Fibroblast of the conjunctiva (primary cell): ENCODE data around the gene SORCS2.

ENCODE experiments used
- DNase-seq: peaks from one replicate; pipeline ENCODE4 v3.0.0-alpha.2; 2010; ENCODE audit warnings: low read depth

The SORCS2 gene

DNA sequence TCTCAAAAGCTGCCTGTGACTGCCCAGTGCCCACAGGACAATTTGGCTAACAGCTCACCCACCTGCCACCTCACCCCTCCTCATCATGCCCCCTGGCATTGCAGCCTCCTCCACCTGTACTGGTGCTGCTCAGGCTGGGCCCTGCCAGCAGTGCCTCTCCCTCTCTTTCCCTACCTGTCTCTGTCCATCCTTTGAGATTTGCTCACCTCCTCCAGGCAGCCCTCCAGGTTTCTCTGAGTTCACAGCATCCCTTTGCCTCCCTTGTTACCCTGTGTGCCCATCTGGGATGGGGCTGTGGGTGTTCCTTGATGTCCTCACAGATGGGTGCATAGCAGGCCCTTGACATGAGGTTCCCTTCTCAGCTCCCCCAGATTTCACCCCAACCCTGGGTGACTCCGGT lies 522.4 kb downstream of the SORCS2 start:
- DNase-seq = no peak

DNA sequence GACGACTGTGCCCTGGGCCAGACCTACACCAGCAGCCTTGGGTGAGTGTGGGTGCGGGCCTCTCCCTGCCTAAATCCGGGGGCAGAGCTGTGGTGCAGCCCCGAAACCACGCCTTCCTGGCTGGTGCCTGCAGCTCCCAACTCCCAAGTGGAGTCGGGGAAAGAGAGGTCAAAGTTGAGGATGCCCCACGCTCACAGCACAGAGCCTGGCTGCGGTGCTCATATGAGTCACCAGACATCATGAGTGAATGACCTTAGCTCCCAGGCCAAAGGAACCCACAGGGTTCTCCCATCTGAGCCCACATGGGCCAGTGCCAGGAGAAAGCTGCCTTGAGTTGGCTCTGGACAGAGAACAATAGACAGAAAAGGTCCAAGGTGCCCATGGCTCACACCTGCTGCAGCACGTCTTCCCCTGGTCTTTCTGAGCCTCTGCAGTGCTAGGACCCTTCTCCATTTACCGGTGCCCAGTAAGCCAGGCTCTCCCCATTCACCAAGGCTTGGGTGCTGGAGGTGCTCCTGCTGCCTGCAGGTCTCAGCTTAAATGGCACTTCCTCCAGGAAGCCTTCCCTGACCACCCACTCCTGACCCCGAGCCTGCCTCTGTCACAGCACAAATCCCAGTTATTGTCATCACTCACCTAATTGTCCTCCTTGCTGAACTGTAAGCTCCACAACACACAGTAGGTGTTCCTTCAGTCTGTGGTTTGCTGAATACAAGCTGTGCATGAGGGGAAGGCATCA lies 523.1 kb downstream of the SORCS2 start:
- no peak for DNase-seq

DNA sequence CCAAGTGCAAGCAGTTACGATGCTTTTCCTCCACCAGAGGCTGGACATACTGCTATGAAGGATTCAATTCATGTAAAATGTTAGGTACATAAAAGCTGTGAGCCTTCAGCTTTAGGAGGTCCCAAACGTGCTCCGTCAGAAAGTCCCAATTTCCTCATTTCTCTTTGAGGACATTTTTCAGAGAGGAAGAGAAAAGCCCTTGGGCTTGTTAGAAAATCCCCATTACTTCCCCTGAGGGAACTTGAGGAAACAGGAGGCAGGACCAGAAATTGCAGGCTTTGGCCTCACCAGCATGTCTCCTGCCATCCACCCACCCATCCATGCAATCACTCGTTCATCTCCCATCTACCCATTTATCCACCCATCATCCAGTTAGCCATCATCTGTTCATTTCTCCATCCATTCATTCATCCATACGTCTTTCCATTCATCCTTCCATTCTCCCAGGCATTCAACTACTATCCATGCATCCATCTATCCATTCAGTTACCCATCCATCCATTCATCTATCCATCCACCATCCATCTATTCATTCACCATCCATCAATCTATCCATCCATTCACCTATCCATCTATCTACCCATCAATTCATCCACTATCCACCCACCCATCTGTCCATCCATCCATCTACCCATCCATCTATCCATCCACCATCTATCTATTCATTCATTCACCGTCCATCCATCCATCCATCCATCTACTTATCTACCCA lies 523.8 kb downstream of the SORCS2 start:
- DNase-seq = no peak

DNA sequence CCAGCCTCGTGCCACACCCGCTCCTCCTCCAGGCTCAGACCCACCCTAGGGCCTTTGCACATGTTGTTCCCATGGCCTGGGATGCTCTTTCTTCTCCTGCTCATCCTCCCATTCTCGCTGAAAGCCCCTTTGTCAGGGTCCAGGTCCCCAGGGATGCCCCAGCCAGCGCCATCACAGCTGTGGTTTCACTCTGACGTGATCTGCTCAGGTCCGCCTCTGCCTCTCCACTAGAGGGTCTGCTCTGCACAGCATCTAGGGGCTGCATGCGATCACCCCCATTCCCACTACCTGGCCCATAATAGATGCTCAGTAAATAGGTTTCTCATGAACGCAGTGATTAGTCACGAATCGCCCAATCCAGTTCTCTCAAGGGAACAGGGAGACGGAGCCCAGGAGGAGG lies 524.8 kb downstream of the SORCS2 start:
- no peak for DNase-seq

DNA sequence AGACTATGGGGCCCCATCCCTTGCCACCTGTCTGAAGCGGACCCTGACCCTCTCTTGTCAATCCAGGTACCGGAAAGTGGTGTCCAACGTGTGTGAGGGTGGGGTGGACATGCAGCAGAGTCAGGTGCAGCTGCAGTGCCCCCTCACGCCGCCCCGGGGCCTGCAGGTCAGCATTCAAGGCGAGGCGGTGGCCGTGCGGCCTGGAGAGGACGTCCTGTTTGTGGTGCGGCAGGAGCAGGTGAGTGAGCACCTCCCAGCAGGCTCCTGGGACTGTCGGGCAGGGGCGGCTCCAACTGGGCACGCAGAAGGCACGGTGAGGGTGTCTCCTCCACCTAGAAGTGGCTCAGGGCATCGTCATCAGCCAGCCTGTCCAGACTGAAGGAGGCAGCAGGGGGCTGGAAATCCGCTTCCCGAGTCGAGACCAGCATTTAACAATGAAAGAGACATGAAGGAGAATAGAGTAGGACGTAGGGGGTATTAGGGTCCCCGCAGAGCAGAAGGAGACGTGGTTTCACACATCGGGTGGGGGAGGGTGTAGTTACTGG lies 525.7 kb downstream of the SORCS2 start:
- DNase-seq = no peak

- no peak for DNase-seq
These were observed 527.2 kb downstream of the SORCS2 start for GRCh38 chr4:7719354-7720174.

DNA sequence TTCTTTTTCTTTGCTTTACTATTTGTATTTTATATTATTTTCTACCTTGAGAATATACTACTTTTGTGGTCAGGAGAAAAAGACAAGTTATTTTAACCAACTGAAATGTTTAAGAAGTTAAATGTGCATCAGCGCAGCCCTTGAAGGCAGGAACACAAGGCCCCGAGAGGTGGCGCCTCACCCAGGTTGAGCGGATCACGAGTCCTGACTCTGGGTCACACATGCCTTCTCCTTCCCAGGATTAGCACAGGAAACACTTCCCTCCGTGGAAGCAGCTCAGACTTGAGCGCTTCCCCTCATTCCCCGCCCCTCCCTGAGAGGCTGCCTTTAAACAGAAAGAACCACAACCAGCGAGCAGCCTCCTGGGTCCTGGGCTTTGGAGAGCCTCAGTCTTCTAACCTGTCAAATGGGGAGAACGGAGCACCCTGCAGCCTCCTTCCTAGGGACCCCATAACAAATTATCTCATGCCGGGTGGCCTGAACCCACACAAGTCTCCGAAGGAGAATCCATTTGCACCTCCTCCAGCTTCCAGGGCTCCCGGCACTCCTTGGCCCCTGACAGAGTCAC lies 529.7 kb downstream of the SORCS2 start:
- DNase-seq = no peak

DNA sequence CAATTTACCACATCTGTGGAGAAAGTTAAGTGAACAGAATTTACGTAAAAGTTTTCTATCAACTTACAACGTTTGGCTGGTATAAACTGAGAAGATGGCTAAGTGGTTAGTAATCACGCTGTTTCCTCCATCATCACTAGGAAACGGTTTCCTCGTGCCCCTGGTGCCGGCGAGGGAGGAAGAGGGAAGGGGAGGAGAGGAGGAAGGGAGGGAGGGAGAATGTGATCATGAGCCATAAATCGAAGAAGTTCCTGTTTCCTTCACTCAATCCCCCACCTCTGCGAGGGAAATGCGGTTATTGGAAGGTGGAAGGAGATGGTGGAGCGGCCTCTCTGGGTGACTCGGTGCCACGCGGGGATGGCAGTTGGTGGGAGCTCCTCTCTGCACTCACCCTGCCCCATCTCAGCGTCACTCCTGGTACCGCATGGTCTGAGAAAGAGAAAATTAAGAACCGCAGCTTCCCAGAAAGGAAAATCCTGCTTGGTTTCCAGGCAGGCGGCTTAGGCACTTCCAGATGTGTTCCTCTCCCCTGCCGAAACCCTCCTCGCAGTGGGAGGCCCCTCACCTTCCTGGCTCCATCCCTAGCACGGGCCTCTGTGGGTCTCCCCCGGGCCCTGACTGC lies 530.5 kb downstream of the SORCS2 start:
- DNase-seq = no peak

DNA sequence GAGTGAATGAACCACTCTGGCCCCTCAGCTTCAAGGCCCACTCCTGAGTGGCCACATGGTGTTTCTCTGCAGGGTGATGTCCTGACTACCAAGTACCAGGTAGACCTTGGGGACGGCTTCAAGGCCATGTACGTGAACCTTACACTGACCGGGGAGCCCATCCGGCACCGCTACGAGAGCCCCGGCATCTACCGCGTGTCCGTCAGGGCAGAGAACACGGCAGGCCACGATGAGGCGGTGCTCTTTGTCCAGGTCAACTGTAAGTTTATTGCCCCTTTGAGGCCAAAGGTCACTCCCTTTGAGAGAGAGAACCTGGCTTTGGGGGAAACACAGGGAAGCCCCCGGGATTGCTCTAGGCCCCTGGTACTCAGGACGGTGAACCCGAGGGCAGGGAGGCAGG lies 531.3 kb downstream of the SORCS2 start:
- no peak for DNase-seq

DNA sequence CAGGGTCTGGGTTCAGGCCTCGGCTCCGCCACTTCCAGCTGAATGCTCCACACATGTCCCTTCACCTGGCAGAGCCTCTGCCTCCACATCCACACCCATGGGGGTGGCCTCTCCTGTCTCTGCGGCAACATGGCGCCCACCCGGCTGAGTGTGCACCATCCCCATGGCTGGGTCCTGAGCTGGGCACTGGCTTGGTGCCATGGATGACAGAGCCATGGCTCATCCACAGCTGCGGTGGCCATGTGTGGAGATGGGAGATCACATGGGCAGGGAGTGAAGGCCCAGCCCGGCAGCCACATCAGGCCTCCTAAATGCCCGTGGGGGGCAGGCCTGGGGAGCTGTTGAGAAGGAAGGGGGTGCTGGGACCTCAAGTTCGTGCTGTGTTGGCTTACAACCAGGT lies 533.6 kb downstream of the SORCS2 start:
- no peak for DNase-seq

DNA sequence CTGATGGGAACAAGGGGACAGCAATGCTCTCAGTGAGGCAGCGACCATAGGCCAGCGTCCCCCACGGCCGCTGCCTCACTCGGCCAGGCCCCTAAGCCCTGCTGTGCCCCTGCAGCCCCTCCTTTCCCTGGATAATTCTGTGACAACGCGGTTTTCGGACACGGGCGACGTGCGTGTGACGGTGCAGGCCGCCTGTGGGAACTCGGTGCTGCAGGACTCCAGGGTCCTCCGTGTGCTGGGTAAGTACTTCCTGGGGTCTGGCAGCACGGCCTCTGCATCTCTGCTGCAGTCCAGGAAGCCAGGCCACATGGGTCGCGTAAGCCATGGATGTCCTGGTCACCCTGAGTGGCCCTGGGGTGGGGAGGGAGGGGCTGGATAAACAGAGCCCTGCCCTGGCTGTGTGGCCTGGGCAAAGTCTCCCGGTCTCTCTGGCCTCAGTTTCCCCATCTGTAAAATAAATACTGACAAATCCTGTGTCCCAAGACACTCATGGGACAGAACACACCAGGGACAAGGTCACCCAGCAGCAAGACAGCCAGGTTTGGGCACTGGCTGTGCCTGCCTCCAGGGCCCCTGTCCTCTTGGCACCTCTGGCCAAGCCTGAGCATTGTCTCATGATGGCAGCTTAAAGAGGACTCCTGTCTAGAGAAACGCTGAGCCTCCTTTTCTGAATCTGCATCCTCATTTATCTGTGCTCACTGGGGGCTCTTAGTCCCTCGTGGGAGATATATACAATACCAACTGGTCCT lies 534.5 kb downstream of the SORCS2 start:
- DNase-seq = no peak

GRCh38 chr4:7727749-7728148 lies 535.4 kb downstream of the SORCS2 start:
- no peak for DNase-seq

GRCh38 chr4:7731437-7731836 lies 539.1 kb downstream of the SORCS2 start:
- no peak for DNase-seq

GRCh38 chr4:7732263-7732662 lies 539.9 kb downstream of the SORCS2 start:
- DNase-seq = no peak

GRCh38 chr4:7733201-7733600 lies 540.9 kb downstream of the SORCS2 start:
- no peak for DNase-seq

DNA sequence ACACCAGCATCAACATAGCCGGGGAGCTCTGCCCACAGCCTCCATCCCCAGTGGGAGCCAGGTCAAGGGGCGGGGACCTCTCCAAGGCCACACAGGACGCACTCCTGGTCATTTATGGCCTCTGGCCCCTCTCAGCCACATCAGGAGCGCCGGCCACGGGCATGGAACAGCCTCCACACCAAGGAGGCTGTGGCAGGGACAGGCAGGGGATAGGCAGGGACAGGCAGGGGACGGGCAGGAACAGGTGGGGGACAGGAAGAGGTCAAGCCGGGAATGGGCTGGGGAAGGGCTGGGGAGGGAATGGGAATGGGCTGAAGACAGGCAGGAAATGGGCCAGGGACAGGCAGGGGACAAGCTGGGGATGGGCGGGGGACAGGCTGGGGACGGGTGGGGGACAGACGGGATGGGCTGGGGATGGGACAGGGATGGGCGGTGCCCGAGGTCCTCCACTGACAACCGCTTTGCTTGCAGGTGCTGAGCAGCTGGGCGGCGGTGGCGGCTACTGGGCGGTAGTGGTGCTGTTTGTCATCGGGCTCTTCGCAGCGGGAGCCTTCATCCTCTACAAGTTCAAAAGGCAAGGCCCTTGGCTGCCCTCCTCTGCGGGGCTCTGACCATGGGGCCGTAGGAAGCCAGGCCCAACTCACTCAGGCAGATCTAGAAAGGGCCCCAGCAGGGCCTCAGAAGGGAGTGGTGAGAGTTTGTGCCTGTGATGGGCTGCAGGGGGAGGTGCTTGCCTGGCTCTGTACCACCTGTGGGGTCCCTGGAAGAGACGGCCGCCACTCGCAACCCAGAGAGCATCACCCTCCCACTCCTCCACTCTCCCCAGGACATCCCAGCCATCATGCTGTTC lies 541.7 kb downstream of the SORCS2 start:
- no peak for DNase-seq

DNA sequence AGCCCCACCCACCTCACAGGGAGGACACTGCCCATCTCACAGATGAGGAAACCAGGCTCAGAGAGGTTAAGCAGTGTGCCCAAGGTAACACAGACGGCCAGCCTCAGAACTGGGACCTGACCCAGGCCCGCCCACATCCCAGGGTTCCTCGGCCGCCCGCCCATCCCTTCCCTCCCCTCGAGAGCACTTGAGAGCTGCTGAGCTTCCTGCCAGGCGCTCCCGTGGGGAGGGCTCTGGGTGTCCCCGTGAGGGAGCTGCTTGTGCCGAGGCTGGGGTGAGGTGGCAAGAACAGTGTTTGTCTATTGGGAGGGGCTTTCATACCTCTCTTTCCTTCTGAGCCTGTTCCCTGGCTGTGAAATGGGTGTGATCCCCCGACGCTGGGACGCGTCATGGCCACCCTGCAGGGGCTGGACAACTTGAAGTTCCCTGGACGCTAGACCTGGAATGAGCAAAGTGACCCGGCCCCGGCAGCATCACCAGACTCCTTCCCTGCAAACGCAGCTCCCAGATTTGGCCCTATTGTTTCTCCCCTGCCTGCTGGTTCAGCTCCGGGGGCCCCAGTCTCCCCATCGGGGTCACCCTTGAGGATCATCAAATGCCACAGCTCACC lies 542.4 kb downstream of the SORCS2 start:
- no peak for DNase-seq

DNA sequence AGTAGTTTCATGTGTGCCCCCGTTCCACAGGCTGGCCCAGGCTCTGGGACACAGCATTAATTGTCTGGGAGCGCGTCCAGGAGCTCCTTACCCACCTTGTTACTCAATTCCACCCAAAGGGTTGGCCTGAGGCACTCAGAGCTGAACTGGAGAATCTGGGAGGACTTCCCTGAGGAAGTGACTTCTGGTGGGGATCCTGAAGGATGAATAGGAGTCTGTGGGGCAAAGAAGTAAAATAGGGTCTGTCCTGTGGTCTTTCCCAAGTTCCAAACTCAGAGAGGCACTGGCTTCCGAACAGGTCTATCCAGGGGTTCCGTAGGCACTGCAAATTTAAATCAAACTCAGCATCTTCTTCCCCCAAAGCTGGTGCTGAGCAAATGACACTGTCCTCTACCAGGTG lies 543.1 kb downstream of the SORCS2 start:
- DNase-seq = no peak

- no peak for DNase-seq
These were observed 543.6 kb downstream of the SORCS2 start for GRCh38 chr4:7735961-7736360.
